HG02943 (cell line): Measurements from ENCODE around the gene DHRS1.
"Not testable (repeated sequence)": the region's sequence is repeated elsewhere in the genome, so short reads cannot be mapped to it uniquely, and the experiment has no call there.

Experiments
- ATAC-seq: cut with Tn5 transposase; IDR thresholded peaks from one replicate; pipeline ENCODE4 v1.9.1; 2021; ENCODE audit warnings: mild to moderate bottlenecking, low read depth, moderate library complexity; ENCODE audit not compliant: unreplicated experiment

DHRS1 gene

DNA sequence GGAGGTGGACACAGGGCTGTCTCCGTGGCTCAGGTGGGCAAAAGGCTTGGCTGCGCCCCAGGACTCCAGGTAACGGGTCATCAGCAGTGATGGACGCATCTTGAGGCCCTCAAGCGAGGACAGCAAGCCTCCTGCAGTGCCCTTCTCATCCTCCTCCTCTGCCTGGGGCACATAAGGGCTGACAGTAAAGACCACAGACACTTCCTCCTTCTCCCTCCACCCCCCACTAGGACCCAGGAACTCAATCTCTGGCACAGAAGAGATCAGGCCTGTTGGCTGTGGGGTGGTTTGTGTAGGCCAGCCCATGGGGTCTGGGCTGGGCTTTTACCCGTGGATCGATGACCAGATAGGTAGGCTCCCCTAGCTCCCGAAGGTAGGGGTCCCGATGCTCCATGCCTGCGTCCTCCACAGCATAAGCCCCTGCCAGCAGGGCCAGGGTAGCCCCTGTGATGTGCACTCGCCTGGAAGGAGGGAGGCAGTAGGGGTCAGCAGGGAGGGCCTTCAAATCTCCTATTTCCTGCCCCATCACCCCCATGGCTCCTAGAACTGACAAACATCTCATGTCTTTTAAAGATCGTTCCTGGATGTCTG, 29.6 kb upstream of the DHRS1 start:
- ATAC-seq, result no peak

DNA sequence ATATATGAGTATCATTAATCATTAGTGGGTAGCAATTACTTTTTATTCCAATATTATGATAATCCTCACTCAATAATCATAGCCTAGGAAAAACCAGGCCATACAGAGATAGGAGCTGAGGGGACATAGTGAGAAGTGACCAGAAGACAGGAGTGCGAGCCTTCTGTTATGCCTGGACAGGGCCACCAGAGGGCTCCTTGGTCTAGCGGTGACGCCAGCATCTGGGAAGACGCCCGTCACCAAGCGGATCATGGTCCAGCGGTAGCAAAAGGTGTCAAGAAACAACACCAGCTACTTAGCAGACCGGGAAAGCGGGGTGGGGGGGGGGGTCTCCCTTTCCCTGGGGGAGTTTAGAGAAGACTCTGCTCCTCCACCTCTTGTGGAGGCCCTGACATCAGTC, 28.3 kb upstream of the DHRS1 start:
- not testable (repeated sequence) for ATAC-seq

DNA sequence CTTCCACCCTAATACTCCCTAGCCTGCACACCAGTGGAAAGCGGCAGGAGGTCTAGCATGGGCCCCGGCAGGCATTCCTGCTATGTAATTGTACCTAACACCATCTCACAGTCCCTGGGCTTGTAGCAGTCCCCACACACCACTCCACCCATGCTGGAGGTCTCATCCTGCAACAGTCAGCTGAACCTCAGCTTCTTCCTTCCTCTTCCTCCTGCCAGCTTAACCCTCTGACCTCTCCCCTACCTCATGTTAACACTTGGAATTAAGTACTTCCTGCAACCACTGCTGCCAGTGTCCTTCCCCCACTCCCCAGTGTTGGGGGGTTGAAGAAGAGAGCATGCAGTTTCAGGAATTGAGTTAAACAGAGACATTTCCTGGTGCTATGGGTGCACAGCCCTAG, 27.7 kb upstream of the DHRS1 start:
- no peak for ATAC-seq

DNA sequence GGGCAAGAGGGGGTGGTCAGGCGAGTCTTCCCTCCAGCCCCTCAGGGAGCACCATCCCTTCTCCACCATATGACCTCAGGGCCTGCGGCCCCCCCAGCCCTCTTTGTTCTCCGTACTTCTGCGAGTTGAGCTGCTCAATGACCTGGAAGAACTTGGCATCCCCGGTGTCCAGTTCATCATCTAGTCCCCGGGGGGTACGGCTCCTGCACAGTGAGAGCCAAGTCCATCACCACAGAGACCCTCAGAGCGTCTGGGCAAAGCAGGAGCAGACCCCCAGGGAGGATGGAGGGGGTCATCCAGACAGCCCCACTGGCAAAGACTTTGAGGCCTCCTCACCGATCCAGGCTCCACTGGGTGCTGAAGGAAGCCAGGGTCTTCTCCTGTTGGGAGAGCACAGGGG, 26.4 kb upstream of the DHRS1 start:
- no peak for ATAC-seq

DNA sequence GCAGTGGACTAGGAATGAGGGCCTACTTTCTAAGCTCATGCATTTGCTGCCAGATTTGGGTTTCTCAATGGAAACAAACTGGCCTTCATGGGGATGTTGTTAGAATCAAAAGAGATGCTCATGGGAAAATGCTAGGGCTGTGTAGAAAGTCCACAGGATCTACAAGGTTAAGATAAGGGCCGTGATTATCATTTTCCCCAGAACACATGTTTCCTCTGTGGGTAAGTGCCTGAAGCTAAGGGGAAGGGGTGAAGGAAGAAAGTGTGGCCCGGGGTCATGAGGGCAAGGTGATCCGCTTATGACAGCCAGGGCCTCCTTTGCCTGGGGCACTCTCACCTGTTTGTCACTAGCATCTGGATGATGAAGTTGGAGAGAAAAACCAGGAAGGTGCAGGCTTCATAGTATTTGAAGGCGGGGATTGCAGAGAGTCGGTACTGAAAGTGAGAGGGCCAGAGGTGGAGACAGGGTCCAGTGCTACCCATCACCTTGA, 25.5 kb upstream of the DHRS1 start:
- no peak for ATAC-seq

DNA sequence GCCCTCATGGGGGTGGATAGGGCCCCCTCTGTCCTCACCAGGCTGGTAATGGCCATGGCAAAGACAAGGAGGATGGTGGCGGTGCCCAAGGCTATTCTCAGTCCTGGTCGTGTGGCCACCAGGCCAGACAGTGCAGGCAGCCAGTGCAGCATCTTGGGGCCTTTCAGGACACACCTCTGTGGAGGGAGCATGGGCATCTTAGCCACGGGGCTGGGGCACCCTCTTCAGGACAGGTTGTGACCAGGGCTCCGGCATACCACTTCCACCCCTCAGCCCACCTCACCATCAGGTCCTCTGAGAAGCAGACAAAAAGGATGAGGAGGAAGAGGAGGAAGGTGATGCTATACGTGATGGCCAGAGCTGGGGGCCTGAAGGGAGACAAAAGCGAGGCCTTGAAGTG, 24.4 kb upstream of the DHRS1 start:
- ATAC-seq, result no peak

DNA sequence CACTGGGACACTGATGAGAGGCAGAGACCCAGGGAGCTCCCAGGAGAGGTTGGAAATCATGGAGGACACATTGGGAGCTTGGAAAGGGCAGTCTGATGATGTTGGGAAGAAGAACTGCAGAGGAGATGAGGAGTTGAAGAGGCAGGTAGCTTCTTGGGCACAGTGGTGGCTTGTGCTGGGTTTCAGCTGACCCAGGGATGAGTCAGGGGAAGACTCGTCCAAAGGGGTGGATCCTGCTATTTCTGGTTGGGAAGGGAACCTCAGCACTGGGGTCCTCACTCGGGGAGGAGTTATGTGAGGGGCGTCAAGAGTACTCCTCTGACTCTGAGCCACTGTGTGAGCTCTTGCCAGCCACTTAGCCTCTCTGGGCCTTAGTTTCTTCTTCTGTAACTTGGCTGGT, 23.8 kb upstream of the DHRS1 start:
- ATAC-seq, result no peak

DNA sequence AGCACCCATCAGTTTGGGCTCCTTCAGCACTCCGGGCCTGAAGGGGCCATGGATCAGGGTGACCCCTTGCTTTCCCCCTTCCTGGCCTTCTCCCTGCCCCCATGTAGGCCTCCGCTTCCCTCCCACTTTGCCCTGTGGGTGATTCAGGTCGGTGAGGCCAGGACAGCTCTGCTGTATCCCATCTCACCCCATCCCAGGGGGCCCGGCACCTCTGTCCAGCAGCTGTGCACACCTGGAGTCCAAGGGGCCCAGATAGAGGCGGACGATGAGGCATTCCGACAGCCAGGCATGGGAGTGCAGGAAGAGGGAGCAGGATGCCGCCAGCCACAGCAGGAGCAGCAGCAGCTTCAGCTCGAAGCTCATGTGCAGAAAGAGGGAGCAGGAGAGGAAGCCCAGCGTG, 23.1 kb upstream of the DHRS1 start:
- no peak for ATAC-seq

DNA sequence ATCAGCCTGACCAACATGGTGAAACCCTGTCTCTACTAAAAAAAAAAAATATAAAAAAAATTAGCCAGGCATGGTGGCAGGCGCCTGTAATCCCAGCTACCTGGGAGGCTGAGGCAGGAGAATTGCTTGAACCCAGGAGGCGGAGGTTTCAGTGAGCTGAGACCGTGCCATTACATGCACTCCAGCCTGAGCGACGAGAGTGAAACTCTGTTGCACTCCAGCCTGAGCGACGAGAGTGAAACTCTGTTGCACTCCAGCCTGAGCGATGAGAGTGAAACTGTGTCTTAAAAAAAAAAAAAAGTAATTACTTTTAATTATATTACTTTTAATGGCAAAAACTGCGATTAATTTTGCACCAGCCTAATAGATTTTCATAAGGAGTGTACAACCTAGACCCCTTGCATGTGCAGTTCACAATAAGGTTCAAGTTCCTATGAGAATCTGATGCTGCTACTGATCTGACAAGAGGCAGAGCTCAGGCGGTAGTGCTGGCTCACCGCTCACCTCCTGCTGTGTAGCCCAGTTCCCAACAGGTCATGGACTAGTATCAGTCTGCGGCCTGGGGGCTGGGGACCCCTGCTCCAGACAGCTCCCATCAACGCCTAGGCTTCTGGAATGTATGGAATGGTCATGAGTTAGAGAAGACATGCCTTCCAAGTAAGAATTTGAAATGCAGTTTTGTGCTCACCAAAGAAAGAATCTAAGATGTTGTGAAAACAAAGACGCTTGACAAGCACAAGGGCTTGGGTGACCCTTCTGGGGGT, 21.8 kb upstream of the DHRS1 start:
- ATAC-seq, result no peak

DNA sequence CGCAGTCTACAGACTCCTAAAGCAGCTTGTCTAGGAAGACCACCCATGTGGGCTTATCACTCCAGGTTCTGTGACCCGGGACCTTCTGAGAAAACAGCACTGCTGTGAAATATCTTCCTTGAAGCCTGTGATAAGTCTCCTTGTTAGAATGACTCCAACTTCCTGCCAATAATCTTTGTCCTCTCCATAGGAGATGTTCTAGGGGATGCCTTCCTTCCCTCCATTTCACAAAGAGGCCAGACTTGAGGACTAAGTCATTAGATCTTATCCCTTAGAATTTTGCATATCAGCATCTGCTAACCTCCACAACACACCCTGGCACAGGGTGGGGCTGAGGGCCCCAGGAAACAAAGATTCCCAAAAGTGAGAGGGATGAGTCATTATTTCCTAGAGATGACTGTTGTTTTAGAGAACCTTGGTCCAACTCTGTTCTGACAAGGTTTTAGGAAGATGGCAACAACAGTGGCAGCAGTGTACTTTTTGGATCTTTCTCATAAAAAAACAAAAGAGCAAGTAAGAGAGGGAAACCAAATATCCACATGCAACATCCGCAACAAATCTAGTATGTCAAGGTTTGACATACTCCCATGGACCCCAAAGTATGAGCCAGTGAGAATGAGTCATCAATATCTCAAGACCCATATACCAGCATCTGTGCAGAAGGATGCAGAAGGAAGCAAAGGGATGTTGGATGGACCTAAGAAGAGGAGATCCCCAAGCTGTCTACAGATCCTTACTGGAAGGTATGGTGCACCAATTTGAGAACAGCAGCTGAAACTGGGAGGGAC, 17.8 kb upstream of the DHRS1 start:
- no peak for ATAC-seq

DNA sequence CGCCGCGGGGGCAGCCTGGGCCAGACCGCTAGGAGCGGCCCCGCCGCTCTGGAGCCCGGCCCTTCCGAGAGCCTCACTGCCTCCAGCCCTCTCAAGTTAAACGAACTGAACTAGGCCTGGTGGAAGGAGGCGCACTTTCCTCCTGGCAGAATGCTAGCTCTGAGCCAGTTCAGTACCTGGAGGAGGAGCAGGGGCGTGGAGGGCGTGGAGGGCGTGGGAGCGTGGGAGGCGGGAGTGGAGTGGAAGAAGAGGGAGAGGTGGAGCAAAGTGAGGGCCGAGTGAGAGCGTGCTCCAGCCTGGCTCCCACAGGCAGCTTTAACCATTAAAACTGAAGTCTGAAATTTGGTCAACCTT, 17.0 kb upstream of the DHRS1 start:
- ATAC-seq, result no peak

DNA sequence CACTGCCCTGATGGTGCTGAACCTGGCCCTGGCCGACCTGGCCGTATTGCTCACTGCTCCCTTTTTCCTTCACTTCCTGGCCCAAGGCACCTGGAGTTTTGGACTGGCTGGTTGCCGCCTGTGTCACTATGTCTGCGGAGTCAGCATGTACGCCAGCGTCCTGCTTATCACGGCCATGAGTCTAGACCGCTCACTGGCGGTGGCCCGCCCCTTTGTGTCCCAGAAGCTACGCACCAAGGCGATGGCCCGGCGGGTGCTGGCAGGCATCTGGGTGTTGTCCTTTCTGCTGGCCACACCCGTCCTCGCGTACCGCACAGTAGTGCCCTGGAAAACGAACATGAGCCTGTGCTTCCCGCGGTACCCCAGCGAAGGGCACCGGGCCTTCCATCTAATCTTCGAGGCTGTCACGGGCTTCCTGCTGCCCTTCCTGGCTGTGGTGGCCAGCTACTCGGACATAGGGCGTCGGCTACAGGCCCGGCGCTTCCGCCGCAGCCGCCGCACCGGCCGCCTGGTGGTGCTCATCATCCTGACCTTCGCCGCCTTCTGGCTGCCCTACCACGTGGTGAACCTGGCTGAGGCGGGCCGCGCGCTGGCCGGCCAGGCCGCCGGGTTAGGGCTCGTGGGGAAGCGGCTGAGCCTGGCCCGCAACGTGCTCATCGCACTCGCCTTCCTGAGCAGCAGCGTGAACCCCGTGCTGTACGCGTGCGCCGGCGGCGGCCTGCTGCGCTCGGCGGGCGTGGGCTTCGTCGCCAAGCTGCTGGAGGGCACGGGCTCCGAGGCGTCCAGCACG, 16.4 kb upstream of the DHRS1 start:
- no peak for ATAC-seq

DNA sequence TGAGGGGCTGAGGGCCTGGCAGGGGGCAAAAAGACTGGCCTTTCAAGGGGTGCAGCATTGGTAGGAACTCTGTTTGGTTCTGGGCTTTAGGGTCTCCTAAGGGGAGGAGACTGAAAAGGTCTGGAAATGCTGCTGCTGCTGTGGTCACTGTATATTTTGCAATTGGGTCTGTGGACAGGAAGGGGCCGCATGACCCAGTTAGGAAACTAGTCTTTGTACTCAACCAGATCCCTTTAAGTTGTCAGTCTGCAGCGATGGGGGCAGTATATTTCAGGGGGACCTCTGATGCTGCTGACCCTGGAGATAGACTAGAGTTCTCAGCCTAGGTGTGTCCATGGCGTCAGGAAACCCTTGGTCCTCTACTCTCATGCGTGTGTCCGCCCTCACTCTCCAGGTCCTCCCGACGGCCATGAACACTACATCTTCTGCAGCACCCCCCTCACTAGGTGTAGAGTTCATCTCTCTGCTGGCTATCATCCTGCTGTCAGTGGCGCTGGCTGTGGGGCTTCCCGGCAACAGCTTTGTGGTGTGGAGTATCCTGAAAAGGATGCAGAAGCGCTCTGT, 15.7 kb upstream of the DHRS1 start:
- no peak for ATAC-seq

DNA sequence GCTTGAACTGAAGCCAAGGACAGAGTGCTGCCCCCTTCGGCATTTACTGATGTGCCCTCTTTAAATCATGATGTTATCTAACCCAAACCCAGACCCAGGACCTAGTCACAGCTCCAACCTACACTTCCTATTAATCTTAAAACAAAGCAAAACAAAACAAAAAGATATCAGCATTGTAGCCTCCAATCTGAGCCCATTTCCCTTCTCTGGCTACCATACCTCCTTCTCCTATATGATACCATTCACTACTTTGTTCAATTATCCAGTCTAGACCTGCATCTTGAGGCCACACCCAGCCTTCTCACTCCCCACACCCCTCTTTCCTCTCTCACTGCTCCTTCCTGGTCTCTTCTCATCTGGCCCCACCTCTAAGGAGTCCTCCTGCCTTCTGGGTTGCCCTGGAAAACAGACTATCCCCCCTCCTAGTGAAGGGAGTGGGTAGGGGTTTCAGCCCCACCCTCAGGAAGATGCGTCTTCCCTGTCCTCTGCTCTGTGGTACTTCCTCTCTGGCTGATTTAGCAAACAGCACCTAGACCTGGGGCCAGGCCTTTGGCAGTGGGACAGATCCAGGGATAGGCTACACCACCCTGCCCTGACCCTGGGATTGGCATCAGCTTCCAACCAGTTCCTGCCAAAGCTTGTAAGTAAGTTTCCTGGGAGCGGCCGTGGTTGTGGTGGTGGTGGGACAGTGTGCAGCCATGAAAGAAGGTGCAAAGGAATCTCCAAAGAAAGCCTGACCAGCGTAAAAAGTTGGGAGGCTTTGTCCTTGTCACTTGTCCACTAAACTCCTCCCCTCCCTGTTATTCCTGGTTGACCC, 15.0 kb upstream of the DHRS1 start:
- no peak for ATAC-seq

DNA sequence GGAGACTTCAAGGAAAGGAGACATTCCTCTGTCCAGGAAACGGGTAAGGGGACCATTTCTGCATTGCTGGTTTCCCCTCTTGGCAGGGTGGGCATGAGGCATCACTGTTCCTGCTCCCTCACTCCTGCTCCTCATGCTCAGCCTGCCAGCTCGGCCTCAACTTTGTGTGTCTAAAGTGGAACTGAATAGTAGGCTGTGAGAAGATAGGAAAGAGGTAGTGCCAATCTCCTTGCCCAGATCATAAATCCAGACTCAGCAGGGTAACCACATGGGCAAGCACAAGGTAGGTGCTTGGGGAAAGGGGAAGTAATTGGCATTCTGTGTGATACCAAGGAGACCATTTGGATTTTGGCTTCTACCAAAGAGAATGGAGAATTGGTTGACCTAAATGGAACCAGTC, 14.3 kb upstream of the DHRS1 start:
- ATAC-seq, result no peak

DNA sequence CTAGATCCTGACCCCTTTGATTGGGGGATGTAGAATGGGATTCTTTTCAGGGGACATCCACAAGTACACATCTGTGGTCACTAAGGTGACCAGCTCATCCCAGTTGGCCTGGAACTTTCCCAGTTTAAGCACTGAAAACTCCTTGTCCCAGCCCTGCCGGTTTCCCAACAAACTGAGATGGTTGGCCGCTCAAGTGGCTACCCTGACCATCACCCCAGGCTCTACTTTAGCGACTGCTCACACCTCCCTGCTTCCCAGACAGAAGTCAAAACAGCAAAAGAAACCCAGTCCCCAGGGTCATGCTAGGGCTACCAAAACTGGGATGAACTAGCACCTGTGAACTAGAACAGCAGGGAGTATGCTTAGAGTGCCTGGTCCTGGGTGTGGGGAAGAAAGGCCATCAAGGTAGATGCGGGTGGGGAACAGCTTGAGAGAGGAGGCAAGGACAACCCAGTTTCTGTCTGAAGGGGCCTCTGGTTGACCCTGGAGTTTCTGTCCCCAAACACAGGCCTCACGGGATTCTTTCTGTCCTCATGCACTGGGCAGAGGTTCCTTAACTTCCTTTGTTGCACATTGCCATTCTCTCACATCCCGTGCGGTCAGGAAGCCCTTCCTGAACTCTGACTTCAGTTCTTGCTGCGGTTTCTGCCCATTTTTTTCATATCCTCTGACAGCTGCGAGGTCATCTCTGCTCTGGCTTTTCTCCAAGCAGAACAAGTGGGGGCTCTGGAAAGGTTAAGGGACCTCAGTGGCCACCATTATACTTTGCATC, 13.3 kb upstream of the DHRS1 start:
- ATAC-seq, result no peak

DNA sequence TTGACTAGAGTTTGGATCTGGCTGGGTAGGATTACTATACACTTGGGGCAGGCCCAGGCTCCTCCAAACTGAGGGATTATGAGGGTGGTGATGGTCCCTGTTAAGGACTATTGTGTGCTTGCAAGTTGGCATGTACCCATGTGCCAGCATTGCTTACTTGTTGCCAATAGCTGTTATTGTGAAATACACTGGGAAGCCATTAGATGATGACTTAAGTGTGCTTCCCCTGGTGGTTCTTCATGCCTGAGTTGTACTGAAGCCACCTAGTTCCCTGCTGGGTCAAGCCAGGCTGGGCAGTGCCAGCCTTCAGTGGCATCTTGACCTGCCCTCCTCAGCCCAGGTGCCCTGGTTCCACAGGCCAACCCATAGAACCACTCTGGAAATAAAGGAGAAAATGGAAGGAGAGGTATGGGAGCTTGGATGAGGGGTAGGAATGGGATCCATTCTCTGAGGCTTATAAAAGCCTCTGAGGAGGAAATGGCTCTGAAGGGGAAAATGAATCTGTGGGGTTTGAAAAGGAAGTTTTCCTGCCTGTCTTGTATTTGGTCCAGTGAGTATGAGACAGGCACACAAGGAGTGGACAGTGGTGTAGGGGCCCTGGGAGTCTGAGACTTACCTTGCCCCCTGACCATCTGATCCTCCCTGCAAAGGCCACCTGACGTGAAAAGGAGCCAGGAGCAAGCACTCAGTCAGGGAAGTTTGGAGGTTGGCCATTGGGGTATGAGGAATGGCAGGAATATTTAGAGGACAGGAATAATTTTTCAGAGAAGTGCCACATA, 12.4 kb upstream of the DHRS1 start:
- no peak for ATAC-seq
